SK-N-SH (cell line): ENCODE data around the gene WNT6. TPM values are rescaled to one million over a fixed set of nuclear protein-coding genes. Genes with fewer than 3 reads are reported as not detected.

Experiments used
- CTCF ChIA-PET: fragments of 300-600, 350-600 bp; formaldehyde crosslinking; extraction: SDS; loops from one replicate; lab custom pipeline; 2021; lab: Yijun Ruan, JAX
- POLR2A ChIA-PET: fragments of 350-600 bp; sonication (Branson Sonifier 250); formaldehyde crosslinking; extraction: SDS; loops from one replicate; lab custom pipeline; 2020; ENCODE audit warnings: antibody characterized with exemption, inconsistent platforms; lab: Yijun Ruan, JAX
- DNase-seq: peaks from one replicate; pipeline ENCODE4 v3.0.0; 2012
- H2AFZ ChIP-seq: fragments of 200-600 bp; sonication (generic); 2 replicates; pipeline ENCODE4 v1.8.1; 2016; ENCODE audit warnings: antibody characterized with exemption, mild to moderate bottlenecking, low read depth
- H3F3A ChIP-seq: fragments of 200-600 bp; sonication (generic); replicated peaks from 2 replicates; pipeline ENCODE3; 2016; ENCODE audit warnings: antibody characterized with exemption, mild to moderate bottlenecking; ENCODE audit not compliant: insufficient read depth
- H3K27ac ChIP-seq, 2 experiments: fragments of 200-500 bp in 1 of 2; fragments of 200-600 bp in 1 of 2; sonication (Bioruptor generic) in 1 of 2; sonication (generic), shearing (Covaris generic) in 1 of 2; 2 replicates each; pipeline versions ENCODE4 v1.5.1 to v1.6.1; 2014 to 2016; ENCODE audit warnings: low read depth in 2 of 2, inconsistent platforms in 1 of 2, low read length in 1 of 2, mild to moderate bottlenecking in 1 of 2, mixed read lengths in 1 of 2
- H3K27me3 ChIP-seq: fragments of 200-600 bp; sonication (generic), shearing (Covaris generic); 2 replicates; pipeline ENCODE4 v1.6.1; 2016; ENCODE audit warnings: mixed run types; ENCODE audit not compliant: insufficient read depth
- H3K36me3 ChIP-seq, 2 experiments: fragments of 200-500 bp in 1 of 2; fragments of 200-600 bp in 1 of 2; sonication (Bioruptor generic) in 1 of 2; sonication (generic) in 1 of 2; replicated peaks in 1 of 2; 2 replicates each; pipeline versions ENCODE3 to v1.5.1; 2014 to 2016; ENCODE audit warnings: low read length in 1 of 2, mild to moderate bottlenecking in 1 of 2; ENCODE audit not compliant: insufficient read depth in 2 of 2, control insufficient read depth in 1 of 2
- H3K4me1 ChIP-seq, 2 experiments: fragments of 200-500 bp in 1 of 2; fragments of 200-600 bp in 1 of 2; sonication (Bioruptor generic) in 1 of 2; sonication (generic), shearing (Covaris generic) in 1 of 2; 2 replicates each; pipeline versions ENCODE4 v1.5.1 to v1.6.1; 2014 to 2016; ENCODE audit warnings: low read depth in 1 of 2, low read length in 1 of 2, mixed run types in 1 of 2; ENCODE audit not compliant: insufficient read depth in 2 of 2, control insufficient read depth in 1 of 2
- H3K4me2 ChIP-seq: fragments of 200-600 bp; sonication (generic), shearing (Covaris generic); 2 replicates; pipeline ENCODE4 v1.6.1; 2017; ENCODE audit warnings: mixed run types
- H3K4me3 ChIP-seq, 2 experiments: fragments of 200-500 bp in 1 of 2; fragments of 200-600 bp in 1 of 2; sonication (Bioruptor generic) in 1 of 2; sonication (generic), shearing (Covaris generic) in 1 of 2; 2 replicates each; pipeline versions ENCODE4 v1.5.1 to v1.8.1; 2014 to 2016; ENCODE audit warnings: low read depth in 2 of 2, inconsistent platforms in 1 of 2, low read length in 1 of 2, mild to moderate bottlenecking in 1 of 2, mixed read lengths in 1 of 2, moderate library complexity in 1 of 2
- H3K79me2 ChIP-seq: fragments of 200-600 bp; sonication (generic); 2 replicates; pipeline ENCODE4 v1.8.1; 2017; ENCODE audit warnings: mild to moderate bottlenecking; ENCODE audit not compliant: insufficient read depth
- H3K9ac ChIP-seq: fragments of 200-600 bp; sonication (generic); 2 replicates; pipeline ENCODE4 v1.6.1; 2017; ENCODE audit warnings: mixed run types
- H3K9me2 ChIP-seq: fragments of 200-600 bp; sonication (generic); 2 replicates; pipeline ENCODE4 v1.6.1; 2017; ENCODE audit warnings: mixed run types
- H3K9me3 ChIP-seq: fragments of 200-600 bp; sonication (generic); 2 replicates; pipeline ENCODE4 v1.6.1; 2017; ENCODE audit warnings: mixed run types, mild to moderate bottlenecking, moderate library complexity
- H4K20me1 ChIP-seq: fragments of 200-600 bp; sonication (generic); 2 replicates; pipeline ENCODE4 v1.6.1; 2017; ENCODE audit warnings: mild to moderate bottlenecking, mixed run types; ENCODE audit not compliant: insufficient read depth
- CHD2 ChIP-seq: fragments of 150-350 bp; IDR thresholded peaks from 2 replicates; pipeline ENCODE4 v1.6.1; 2018; ENCODE audit warnings: low read length; ENCODE audit not compliant: partially characterized antibody
- ELF1 ChIP-seq: IDR thresholded peaks from 2 replicates; pipeline ENCODE4 v1.4.0; 2012
- FOXJ3 ChIP-seq: sonication (generic); formaldehyde crosslinking; IDR thresholded peaks from 2 replicates; pipeline ENCODE4 v1.5.1; 2020; ENCODE audit warnings: mild to moderate bottlenecking, missing genetic modification reagents
- GABPA ChIP-seq: IDR thresholded peaks from 2 replicates; pipeline ENCODE4 v1.4.0; 2012; ENCODE audit warnings: low read depth, mild to moderate bottlenecking
- MEF2A ChIP-seq: IDR thresholded peaks from 2 replicates; pipeline ENCODE4 v1.4.0; 2012; ENCODE audit warnings: low read depth, borderline replicate concordance
- MXI1 ChIP-seq: IDR thresholded peaks from 2 replicates; pipeline ENCODE4 v1.6.1; 2012; ENCODE audit warnings: mild to moderate bottlenecking, low read depth, low read length, improper control_type of control experiment
- POLR2AphosphoS5 ChIP-seq: IDR thresholded peaks from 2 replicates; pipeline ENCODE4 v1.6.1; 2012; ENCODE audit warnings: low read depth, low read length
- RAD21 ChIP-seq: IDR thresholded peaks from 2 replicates; pipeline ENCODE4 v1.6.1; 2012; ENCODE audit warnings: mild to moderate bottlenecking, low read length
- RCOR1 ChIP-seq: fragments of 150-350 bp; IDR thresholded peaks from 2 replicates; pipeline ENCODE4 v1.6.1; 2017; ENCODE audit warnings: antibody characterized with exemption, low read length
- RXRA ChIP-seq: IDR thresholded peaks from 2 replicates; pipeline ENCODE4 v1.4.0; 2012; ENCODE audit warnings: low read depth, mild to moderate bottlenecking, borderline replicate concordance
- SIN3A ChIP-seq: IDR thresholded peaks from 2 replicates; pipeline ENCODE4 v1.6.1; 2012; ENCODE audit warnings: low read depth, mild to moderate bottlenecking, low read length, moderate library complexity, borderline replicate concordance
- TAF1 ChIP-seq: IDR thresholded peaks from 2 replicates; pipeline ENCODE4 v1.6.1; 2012; ENCODE audit warnings: low read depth, mild to moderate bottlenecking, low read length, moderate library complexity, borderline replicate concordance
- USF2 ChIP-seq: fragments of 150-350 bp; IDR thresholded peaks from 2 replicates; pipeline ENCODE4 v1.6.1; 2017; ENCODE audit warnings: antibody characterized with exemption, low read length, low read depth, borderline replicate concordance
- ZBTB33 ChIP-seq: IDR thresholded peaks from 2 replicates; pipeline ENCODE4 v1.4.0; 2012; ENCODE audit warnings: low read depth, borderline replicate concordance
- WGBS: methylation state at CpG from one replicate; pipeline ENCODE4 v1.1.6; 2017; ENCODE audit warnings: low lambda C conversion rate; 5-methylcytosine and 5-hydroxymethylcytosine counted together
- polyA plus RNA-seq, 3 experiments: library from polyadenylated mRNA; depleted of rRNA; stranded (reverse); fragments of >200 nt; gene quantifications; 2 replicates each; pipeline ENCODE4 v1.2.3, GENCODE V29; 2012
- TF ChIP-seq, protein P1 (sequence below): IDR thresholded peaks from 2 replicates; pipeline ENCODE4 v1.4.0; 2012; ENCODE audit warnings: low read depth

WNT6 gene
- polyA plus RNA-seq, 1 of the 3 experiments (the other 2 are of a cell fraction), result 0.08 TPM

DNA sequence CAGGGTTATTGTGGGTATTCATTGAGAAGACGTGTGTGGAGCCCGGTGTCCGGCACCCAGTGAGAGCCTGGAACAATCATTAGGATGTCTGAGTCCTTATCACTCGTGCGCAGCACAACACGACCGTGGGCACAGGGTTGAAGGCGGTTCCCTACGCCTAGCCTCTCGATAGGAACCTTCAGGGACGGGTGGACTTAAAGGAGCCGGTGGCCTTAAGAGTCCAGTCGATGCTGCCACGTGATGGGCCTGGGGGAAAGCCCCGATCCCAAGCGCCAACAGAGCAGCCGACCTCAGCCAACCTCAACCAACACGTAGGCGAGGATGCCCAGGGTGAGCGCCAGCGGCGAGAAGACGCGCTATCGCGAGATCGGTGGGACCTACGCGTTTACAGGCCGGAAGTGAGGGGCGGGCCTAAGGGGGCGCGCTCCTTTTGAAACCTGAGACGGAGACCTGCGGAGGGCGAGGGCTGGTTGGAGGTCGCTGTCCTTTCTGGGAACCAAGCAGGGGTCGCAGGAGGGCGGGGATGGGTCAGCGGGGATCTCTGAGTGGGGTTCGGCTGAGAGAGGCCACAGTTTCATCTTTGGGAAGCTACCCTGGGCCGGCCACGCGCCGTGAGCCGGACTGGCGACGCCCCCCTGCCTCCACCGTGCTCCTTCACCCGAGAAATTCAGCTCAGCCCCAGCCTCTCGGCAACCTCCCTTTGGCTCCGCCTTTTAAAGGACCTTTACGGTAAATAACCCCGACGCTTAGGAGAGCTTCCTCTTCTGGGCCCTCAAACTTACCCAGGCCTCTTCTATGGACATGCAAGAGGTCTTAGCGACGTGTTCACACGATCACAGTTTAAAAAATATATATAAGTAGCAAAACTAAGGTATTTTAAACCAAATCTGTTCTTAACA, 49.4 kb downstream of the WNT6 start:
- peaks cover 10 to 11% of the 10 kb centered on the region in 2 experiments for H3K4me1 ChIP-seq
- H3K27ac ChIP-seq, result peak overlapping the region in 1 of 2 experiments; percentile 84; a peak in 2 of 4 replicates
- H3K27me3 ChIP-seq, result no peaks in the 10 kb centered on the region
- H3K9me2 ChIP-seq, result no peaks in the 10 kb centered on the region
- peak; percentile 93 for DNase-seq
- H2AFZ ChIP-seq, result peak overlapping the region; percentile 89
- H4K20me1 ChIP-seq, result no peaks in the 10 kb centered on the region
- no peaks in the 10 kb centered on the region for H3K36me3 ChIP-seq
- ChIA-PET POLR2A (interaction anchor here (0.7 to 1.9 kb wide), 8 partner anchors 10 to 87 kb away, joined by 3 to 6 read pairs (median 3); no protein-coding TSS in a partner anchor), CTCF (interaction anchor here (1.0 to 10.8 kb wide), 8 partner anchors 12 to 195 kb away, joined by 3 to 80 read pairs (median 6); no protein-coding TSS in a partner anchor)
- peak overlapping the region; percentile 60 to 61 for H3K4me3 ChIP-seq
- TF ChIP-seq, protein P1, sequence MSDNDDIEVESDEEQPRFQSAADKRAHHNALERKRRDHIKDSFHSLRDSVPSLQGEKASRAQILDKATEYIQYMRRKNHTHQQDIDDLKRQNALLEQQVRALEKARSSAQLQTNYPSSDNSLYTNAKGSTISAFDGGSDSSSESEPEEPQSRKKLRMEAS, result peak; percentile 90
- TF ChIP-seq ZBTB33 (peak; percentile 99), POLR2AphosphoS5 (peak; percentile 91), ELF1 (peak; percentile 6; the same call in 1 of the 2 replicates), FOXJ3 (CRISPR knock-in tag) (0 out of 2 replicates have a peak, but pooled peaks have one; percentile 35), GABPA (peak; percentile 82), CHD2 (peak; percentile 100), RAD21 (no peak), RCOR1 (peak; percentile 13; the same call in 1 of the 2 replicates), RXRA (no peak), SIN3A (peak; percentile 97), MXI1 (peak; percentile 96), USF2 (no peak), MEF2A (no peak), TAF1 (peak; percentile 65; the same call in 1 of the 2 replicates)
- peak overlapping the region; percentile 52; the same call in 1 of the 2 replicates for H3K9ac ChIP-seq
- no peaks in the 10 kb centered on the region for H3K9me3 ChIP-seq
- no peaks in the 10 kb centered on the region for H3F3A ChIP-seq
- 2% methylated on average over 36 of the region's 58 CpGs for WGBS
- no peaks in the 10 kb centered on the region for H3K79me2 ChIP-seq
- H3K4me2 ChIP-seq, result peak overlapping the region; percentile 73
